K562 (cell line): Measurements from ENCODE around the gene CBFA2T3. TPM values are rescaled to one million over a fixed set of nuclear protein-coding genes. Genes with fewer than 3 reads are reported as not detected.

Experiments
- ATF7 ChIP-seq: fragments of 450-650 bp; IDR thresholded peaks from 2 replicates; pipeline ENCODE4 v1.7.1; 2014; ENCODE audit warnings: mild to moderate bottlenecking, moderate library complexity
- CBFB ChIP-seq: sonication (generic); formaldehyde crosslinking; IDR thresholded peaks from 2 replicates; pipeline ENCODE4 v1.4.0; 2020; ENCODE audit warnings: mild to moderate bottlenecking, missing genetic modification reagents
- CHD2 ChIP-seq: IDR thresholded peaks from 2 replicates; pipeline ENCODE4 v1.6.1; 2011; ENCODE audit warnings: low read depth, low read length
- ELF4 ChIP-seq: fragments of 450-650 bp; formaldehyde crosslinking; IDR thresholded peaks from 2 replicates; pipeline ENCODE4 v1.4.0; 2022; ENCODE audit warnings: missing genetic modification characterization
- ETS2 ChIP-seq: IDR thresholded peaks from 2 replicates; pipeline ENCODE4 v1.6.1; 2016; ENCODE audit warnings: borderline replicate concordance, missing genetic modification characterization, mild to moderate bottlenecking, moderate library complexity, missing compliant biosample characterization; ENCODE audit not compliant: poor library complexity, severe bottlenecking
- FIP1L1 ChIP-seq: fragments of 200-400 bp; formaldehyde crosslinking; IDR thresholded peaks from 2 replicates; pipeline ENCODE4 v1.6.1; 2018; ENCODE audit warnings: mild to moderate bottlenecking, low read depth, low read length; ENCODE audit not compliant: poor library complexity, severe bottlenecking
- GABPB1 ChIP-seq: sonication (generic); formaldehyde crosslinking; IDR thresholded peaks from 2 replicates; pipeline ENCODE4 v1.8.0; 2022; ENCODE audit warnings: mild to moderate bottlenecking, missing genetic modification reagents
- HLTF ChIP-seq: fragments of 450-650 bp; IDR thresholded peaks from 2 replicates; pipeline ENCODE4 v1.6.1; 2016
- HNRNPL ChIP-seq: fragments of 200-400 bp; formaldehyde crosslinking; IDR thresholded peaks from 2 replicates; pipeline ENCODE4 v1.6.1; 2017; ENCODE audit warnings: low read depth, mild to moderate bottlenecking, low read length
- KDM4B ChIP-seq, 2 experiments: fragments of 450-650 bp in 1 of 2; sonication (generic) in 1 of 2; IDR thresholded peaks; 2 replicates each; pipeline ENCODE4 v1.6.1; 2016 to 2017; ENCODE audit warnings: borderline replicate concordance in 2 of 2, antibody characterized with exemption in 1 of 2, low read depth in 1 of 2, mild to moderate bottlenecking in 1 of 2
- LARP7 ChIP-seq: fragments of 450-650 bp; IDR thresholded peaks from 2 replicates; pipeline ENCODE4 v1.6.1; 2016
- SRSF1 ChIP-seq: fragments of 200-400 bp; formaldehyde crosslinking; IDR thresholded peaks from 2 replicates; pipeline ENCODE4 v1.6.1; 2017; ENCODE audit warnings: mild to moderate bottlenecking, low read depth, low read length, moderate library complexity
- SUPT5H ChIP-seq: fragments of 450-650 bp; IDR thresholded peaks from 2 replicates; pipeline ENCODE4 v1.6.1; 2016
- TCF3 ChIP-seq: sonication (generic); formaldehyde crosslinking; IDR thresholded peaks from 2 replicates; pipeline ENCODE4 v1.4.0; 2020; ENCODE audit warnings: mild to moderate bottlenecking, missing genetic modification reagents
- ZNF121 ChIP-seq: sonication (generic); formaldehyde crosslinking; conservative IDR thresholded peaks from 2 replicates; pipeline ENCODE4 v1.8.0; 2022; ENCODE audit warnings: missing genetic modification reagents
- ZNF311 ChIP-seq: fragments of 250-450 bp; sonication (Bioruptor Pico); IDR thresholded peaks from 2 replicates; pipeline ENCODE4 v1.4.0; 2020; ENCODE audit warnings: mild to moderate bottlenecking, moderate library complexity
- ZNF384 ChIP-seq: IDR thresholded peaks from 2 replicates; pipeline ENCODE4 v1.6.1; 2012; ENCODE audit warnings: low read depth, low read length, improper control_type of control experiment
- ZZZ3 ChIP-seq: fragments of 450-650 bp; IDR thresholded peaks from 2 replicates; pipeline ENCODE4 v1.6.1; 2016; ENCODE audit warnings: antibody characterized with exemption, mild to moderate bottlenecking, moderate library complexity
- polyA plus RNA-seq, 8 experiments: library from polyadenylated mRNA; depleted of rRNA in 4 of 8; stranded (reverse) in 5 of 8; unstranded in 3 of 8; fragments of >200 nt; fragmentation: Nextera tagmentation in 2 of 8; fragmentation: Illumina TruSeq in 1 of 8; extraction: Ambion mirVana in 2 of 8; extraction: Trizol in 1 of 8; gene quantifications; 2 replicates each; pipeline versions ENCODE4 v1.2.1 to v1.2.3, GENCODE V29; 2011 to 2014; ENCODE audit warnings: inconsistent platforms in 1 of 8, missing spikeins in 1 of 8
- total RNA-seq, 7 experiments: library from RNA; depleted of rRNA in 6 of 7; stranded (reverse); fragments of >200 nt in 6 of 7; fragmentation: Illumina TruSeq in 2 of 7; extraction: Trizol in 2 of 7; gene quantifications; 2 replicates each; pipeline versions ENCODE4 v1.2.1 to v1.2.3, GENCODE V29; 2011 to 2021; ENCODE audit warnings: low replicate concordance in 1 of 7
- TF ChIP-seq, protein P1 (sequence below): fragments of 450-650 bp; IDR thresholded peaks from 2 replicates; pipeline ENCODE4 v1.6.1; 2016; ENCODE audit warnings: borderline replicate concordance
- TF ChIP-seq, protein P2 (sequence below): sonication (generic); formaldehyde crosslinking; IDR thresholded peaks from 2 replicates; pipeline ENCODE4 v1.8.1; 2023; ENCODE audit warnings: mild to moderate bottlenecking, missing genetic modification reagents
- TF ChIP-seq, protein P3 (sequence below): fragments of 450-650 bp; formaldehyde crosslinking; IDR thresholded peaks from 2 replicates; pipeline ENCODE4 v1.4.0; 2022; ENCODE audit warnings: missing genetic modification characterization
- TF ChIP-seq, protein P4 (sequence below): fragments of 450-650 bp; formaldehyde crosslinking; conservative IDR thresholded peaks from 2 replicates; pipeline ENCODE4 v1.4.0; 2022; ENCODE audit warnings: mild to moderate bottlenecking, missing genetic modification characterization

CBFA2T3 gene
- total and polyA plus RNA-seq, 9 of the 15 experiments (the other 6 are each of a cell fraction or from before 2014, with no cell fraction given), result 2.3 to 145 (median 6.7) TPM

DNA sequence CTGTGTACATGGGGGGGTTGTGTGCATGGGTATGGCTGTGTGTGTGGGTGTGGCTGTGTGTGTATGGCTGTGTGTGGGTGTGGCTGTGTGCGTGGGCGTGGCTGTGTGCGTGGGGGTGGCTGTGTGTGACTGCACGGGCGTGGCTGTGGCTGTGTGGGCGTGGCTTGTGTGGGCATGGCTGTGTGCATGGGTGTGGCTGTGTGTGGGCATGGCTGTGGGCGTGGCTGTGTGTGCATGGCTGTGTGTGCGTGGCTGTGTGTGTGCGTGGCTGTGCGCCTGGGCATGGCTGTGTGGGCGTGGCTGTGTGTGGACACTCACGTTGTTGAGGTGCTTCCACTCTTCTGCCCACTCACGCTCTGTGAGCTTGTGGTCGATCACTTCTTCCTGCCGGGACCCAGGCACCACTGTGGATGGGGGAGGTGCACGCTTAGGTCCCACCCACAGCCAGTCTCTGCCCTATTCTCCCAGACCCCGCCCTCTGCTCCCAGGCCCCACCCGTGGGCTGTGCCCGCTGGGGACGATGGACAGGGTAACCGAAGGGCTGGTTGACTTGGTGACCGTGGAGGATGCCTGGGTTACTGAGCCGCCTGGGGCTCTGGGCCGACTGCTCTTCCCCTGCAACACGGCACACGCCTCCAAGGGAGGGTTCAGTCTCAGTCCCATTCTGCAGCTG is 94.5 kb downstream of the CBFA2T3 start (continued):
- TF ChIP-seq, protein P1, sequence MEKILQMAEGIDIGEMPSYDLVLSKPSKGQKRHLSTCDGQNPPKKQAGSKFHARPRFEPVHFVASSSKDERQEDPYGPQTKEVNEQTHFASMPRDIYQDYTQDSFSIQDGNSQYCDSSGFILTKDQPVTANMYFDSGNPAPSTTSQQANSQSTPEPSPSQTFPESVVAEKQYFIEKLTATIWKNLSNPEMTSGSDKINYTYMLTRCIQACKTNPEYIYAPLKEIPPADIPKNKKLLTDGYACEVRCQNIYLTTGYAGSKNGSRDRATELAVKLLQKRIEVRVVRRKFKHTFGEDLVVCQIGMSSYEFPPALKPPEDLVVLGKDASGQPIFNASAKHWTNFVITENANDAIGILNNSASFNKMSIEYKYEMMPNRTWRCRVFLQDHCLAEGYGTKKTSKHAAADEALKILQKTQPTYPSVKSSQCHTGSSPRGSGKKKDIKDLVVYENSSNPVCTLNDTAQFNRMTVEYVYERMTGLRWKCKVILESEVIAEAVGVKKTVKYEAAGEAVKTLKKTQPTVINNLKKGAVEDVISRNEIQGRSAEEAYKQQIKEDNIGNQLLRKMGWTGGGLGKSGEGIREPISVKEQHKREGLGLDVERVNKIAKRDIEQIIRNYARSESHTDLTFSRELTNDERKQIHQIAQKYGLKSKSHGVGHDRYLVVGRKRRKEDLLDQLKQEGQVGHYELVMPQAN, result peak; percentile 71
- TF ChIP-seq CHD2 (no peak), KDM4B (IDR thresholded peaks at IDR 0.05; ENCODE audit: borderline replicate concordance in 2 of 2, low read depth in 1 of 2) (0 out of 4 replicates have a peak, but pooled peaks of 1 of the 2 experiments have one; percentile 20), ZNF311 (CRISPR knock-in tag) (no peak), ZZZ3 (no peak), ATF7 (no peak), ZNF121 (CRISPR knock-in tag) (no peak), ETS2 (no peak), HNRNPL (peak; percentile 97), SRSF1 (no peak), ZNF384 (no peak), CBFB (peak; percentile 63; the same call in 1 of the 2 replicates), HLTF (peak; percentile 83; the same call in 1 of the 2 replicates), SUPT5H (peak; percentile 85), TCF3 (CRISPR knock-in tag) (peak; percentile 22; the same call in 1 of the 2 replicates), FIP1L1 (peak; percentile 77), GABPB1 (CRISPR knock-in tag) (0 out of 2 replicates have a peak, but pooled peaks have one; percentile 32), LARP7 (0 out of 2 replicates have a peak, but pooled peaks have one; percentile 64), ELF4 (CRISPR knock-in tag) (0 out of 2 replicates have a peak, but pooled peaks have one; percentile 43)
- TF ChIP-seq, protein P2, sequence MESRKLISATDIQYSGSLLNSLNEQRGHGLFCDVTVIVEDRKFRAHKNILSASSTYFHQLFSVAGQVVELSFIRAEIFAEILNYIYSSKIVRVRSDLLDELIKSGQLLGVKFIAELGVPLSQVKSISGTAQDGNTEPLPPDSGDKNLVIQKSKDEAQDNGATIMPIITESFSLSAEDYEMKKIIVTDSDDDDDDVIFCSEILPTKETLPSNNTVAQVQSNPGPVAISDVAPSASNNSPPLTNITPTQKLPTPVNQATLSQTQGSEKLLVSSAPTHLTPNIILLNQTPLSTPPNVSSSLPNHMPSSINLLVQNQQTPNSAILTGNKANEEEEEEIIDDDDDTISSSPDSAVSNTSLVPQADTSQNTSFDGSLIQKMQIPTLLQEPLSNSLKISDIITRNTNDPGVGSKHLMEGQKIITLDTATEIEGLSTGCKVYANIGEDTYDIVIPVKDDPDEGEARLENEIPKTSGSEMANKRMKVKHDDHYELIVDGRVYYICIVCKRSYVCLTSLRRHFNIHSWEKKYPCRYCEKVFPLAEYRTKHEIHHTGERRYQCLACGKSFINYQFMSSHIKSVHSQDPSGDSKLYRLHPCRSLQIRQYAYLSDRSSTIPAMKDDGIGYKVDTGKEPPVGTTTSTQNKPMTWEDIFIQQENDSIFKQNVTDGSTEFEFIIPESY (CRISPR knock-in tag), result peak; percentile 50; the same call in 1 of the 2 replicates
- TF ChIP-seq, protein P3, sequence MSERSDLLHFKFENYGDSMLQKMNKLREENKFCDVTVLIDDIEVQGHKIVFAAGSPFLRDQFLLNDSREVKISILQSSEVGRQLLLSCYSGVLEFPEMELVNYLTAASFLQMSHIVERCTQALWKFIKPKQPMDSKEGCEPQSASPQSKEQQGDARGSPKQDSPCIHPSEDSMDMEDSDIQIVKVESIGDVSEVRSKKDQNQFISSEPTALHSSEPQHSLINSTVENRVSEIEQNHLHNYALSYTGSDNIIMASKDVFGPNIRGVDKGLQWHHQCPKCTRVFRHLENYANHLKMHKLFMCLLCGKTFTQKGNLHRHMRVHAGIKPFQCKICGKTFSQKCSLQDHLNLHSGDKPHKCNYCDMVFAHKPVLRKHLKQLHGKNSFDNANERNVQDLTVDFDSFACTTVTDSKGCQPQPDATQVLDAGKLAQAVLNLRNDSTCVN (CRISPR knock-in tag), result peak; percentile 57; the same call in 1 of the 2 replicates
- TF ChIP-seq, protein P4, sequence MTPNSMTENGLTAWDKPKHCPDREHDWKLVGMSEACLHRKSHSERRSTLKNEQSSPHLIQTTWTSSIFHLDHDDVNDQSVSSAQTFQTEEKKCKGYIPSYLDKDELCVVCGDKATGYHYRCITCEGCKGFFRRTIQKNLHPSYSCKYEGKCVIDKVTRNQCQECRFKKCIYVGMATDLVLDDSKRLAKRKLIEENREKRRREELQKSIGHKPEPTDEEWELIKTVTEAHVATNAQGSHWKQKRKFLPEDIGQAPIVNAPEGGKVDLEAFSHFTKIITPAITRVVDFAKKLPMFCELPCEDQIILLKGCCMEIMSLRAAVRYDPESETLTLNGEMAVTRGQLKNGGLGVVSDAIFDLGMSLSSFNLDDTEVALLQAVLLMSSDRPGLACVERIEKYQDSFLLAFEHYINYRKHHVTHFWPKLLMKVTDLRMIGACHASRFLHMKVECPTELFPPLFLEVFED (CRISPR knock-in tag), result peak; percentile 87
